H1 (cell line): ENCODE results near the gene SMDT1.

ENCODE experiments used
- ATF2 ChIP-seq: IDR thresholded peaks from 2 replicates; pipeline ENCODE4 v1.6.1; 2012; ENCODE audit warnings: low read length, inconsistent platforms
- CTCF ChIP-seq, 3 experiments: IDR thresholded peaks; 1 replicate in 2 of 3; 2 replicates in 1 of 3; pipeline versions ENCODE4 v1.5.1 to v1.6.1; 2011; ENCODE audit warnings: low read length in 3 of 3, mild to moderate bottlenecking in 3 of 3, inconsistent platforms in 2 of 3, low read depth in 1 of 3, moderate library complexity in 1 of 3; ENCODE audit not compliant: insufficient read depth in 1 of 3; ENCODE audit errors: control extremely low read depth in 1 of 3
- E2F6 ChIP-seq: IDR thresholded peaks from 2 replicates; pipeline ENCODE4 v1.6.1; 2012; ENCODE audit warnings: inconsistent platforms
- JUND ChIP-seq: IDR thresholded peaks from 2 replicates; pipeline ENCODE4 v1.6.1; 2011; ENCODE audit warnings: mild to moderate bottlenecking, improper control_type of control experiment, low read length
- TAF1 ChIP-seq: IDR thresholded peaks from 2 replicates; pipeline ENCODE4 v1.6.1; 2011; ENCODE audit warnings: mild to moderate bottlenecking, low read depth, low read length
- USF2 ChIP-seq: IDR thresholded peaks from 2 replicates; pipeline ENCODE4 v1.6.1; 2011; ENCODE audit warnings: low read length, improper control_type of control experiment

- TF ChIP-seq ATF2 (no peak), JUND (no peak), USF2 (no peak), CTCF (IDR thresholded peaks at IDR 0.05; ENCODE audit: control extremely low read depth in 1 of 3, insufficient read depth in 1 of 3, low read depth in 1 of 3, low read length in 3 of 3) (peak; percentile 58 to 87 (median 74)), TAF1 (no peak), E2F6 (no peak)
These were observed 37.4 kb downstream of the SMDT1 start for GRCh38 chr22:42116848-42117424.
